ENCODE measurements around the gene GABBR2. TPM values are rescaled to one million over a fixed set of nuclear protein-coding genes. Genes with fewer than 3 reads are reported as not detected.
A peak's percentile ranks its signal among the peaks of the same experiment; 100 is the strongest.

Gene GABBR2
- total RNA-seq, 1 donor from 2014 or later: 116 TPM

- Mint-ChIP-seq H3K27me3 (ENCODE audit: unreplicated experiment) (peaks cover 13% of the 10 kb centered on the region), H3K4me1 (ENCODE audit: low read depth, unreplicated experiment) (peaks cover 21% of the 10 kb centered on the region), H3K27ac (ENCODE audit: unreplicated experiment) (peak overlapping the region; percentile 49), H3K9me3 (ENCODE audit: unreplicated experiment) (peaks cover 7% of the 10 kb centered on the region), H3K4me3 (ENCODE audit: unreplicated experiment) (no peak overlapping the region), H3K36me3 (ENCODE audit: unreplicated experiment) (peaks cover 16% of the 10 kb centered on the region)
- DNase-seq: no peak
- TF ChIP-seq CTCF (IDR thresholded peaks at IDR 0.05; ENCODE audit: partially characterized antibody, unreplicated experiment): no peak
These were observed 132.4 kb downstream of the GABBR2 start for GRCh38 chr9:98576354-98576753.

- peaks cover 6% of the 10 kb centered on the region for H3K9me3 Mint-ChIP-seq (ENCODE audit: unreplicated experiment)
- peaks cover 16% of the 10 kb centered on the region for H3K36me3 Mint-ChIP-seq (ENCODE audit: unreplicated experiment)
- H3K27me3 Mint-ChIP-seq (ENCODE audit: unreplicated experiment): peaks cover 13% of the 10 kb centered on the region
- H3K4me1 Mint-ChIP-seq (ENCODE audit: low read depth, unreplicated experiment): peaks cover 20% of the 10 kb centered on the region
- H3K4me3 Mint-ChIP-seq (ENCODE audit: unreplicated experiment): no peak overlapping the region
- peak overlapping the region; percentile 49 for H3K27ac Mint-ChIP-seq (ENCODE audit: unreplicated experiment)
- TF ChIP-seq CTCF (IDR thresholded peaks at IDR 0.05; ENCODE audit: partially characterized antibody, unreplicated experiment): no peak
- DNase-seq: no peak
These were observed 133.1 kb downstream of the GABBR2 start for GRCh38 chr9:98575379-98576346.

- peak; percentile 12 for TF ChIP-seq CTCF (IDR thresholded peaks at IDR 0.05; ENCODE audit: partially characterized antibody, unreplicated experiment)
- Mint-ChIP-seq H3K36me3 (ENCODE audit: unreplicated experiment) (peaks cover 16% of the 10 kb centered on the region), H3K9me3 (ENCODE audit: unreplicated experiment) (peaks cover 11% of the 10 kb centered on the region), H3K27ac (ENCODE audit: unreplicated experiment) (no peak overlapping the region), H3K4me3 (ENCODE audit: unreplicated experiment) (no peak overlapping the region), H3K4me1 (ENCODE audit: low read depth, unreplicated experiment) (peaks cover 34% of the 10 kb centered on the region), H3K27me3 (ENCODE audit: unreplicated experiment) (peaks cover 15% of the 10 kb centered on the region)
- no peak for DNase-seq
These were observed 134.9 kb downstream of the GABBR2 start for GRCh38 chr9:98573749-98574278.

- peaks cover 16% of the 10 kb centered on the region for H3K36me3 Mint-ChIP-seq (ENCODE audit: unreplicated experiment)
- no peak overlapping the region for H3K27ac Mint-ChIP-seq (ENCODE audit: unreplicated experiment)
- peaks cover 13% of the 10 kb centered on the region for H3K9me3 Mint-ChIP-seq (ENCODE audit: unreplicated experiment)
- no peak for TF ChIP-seq CTCF (IDR thresholded peaks at IDR 0.05; ENCODE audit: partially characterized antibody, unreplicated experiment)
- peaks cover 17% of the 10 kb centered on the region for H3K27me3 Mint-ChIP-seq (ENCODE audit: unreplicated experiment)
- DNase-seq: no peak
- peaks cover 44% of the 10 kb centered on the region for H3K4me1 Mint-ChIP-seq (ENCODE audit: low read depth, unreplicated experiment)
- H3K4me3 Mint-ChIP-seq (ENCODE audit: unreplicated experiment): no peak overlapping the region
These were observed 135.9 kb downstream of the GABBR2 start for GRCh38 chr9:98572796-98573195.
